SK-N-SH treated with all-trans-retinoic acid at 6 μM for 48 hours (cell line): ENCODE data around the gene CSF2.

Experiments used
- ARNTL ChIP-seq: fragments of 450-650 bp; formaldehyde crosslinking; IDR thresholded peaks from 2 replicates; pipeline ENCODE4 v1.5.0; 2020; ENCODE audit warnings: low read depth, mild to moderate bottlenecking, moderate library complexity, borderline replicate concordance
- ESRRG ChIP-seq: fragments of 250-450 bp; sonication (Bioruptor Pico); IDR thresholded peaks from 2 replicates; pipeline ENCODE4 v1.6.1; 2021; ENCODE audit warnings: mild to moderate bottlenecking
- TF ChIP-seq, protein P1 (sequence below): fragments of 250-450 bp; sonication (Bioruptor Pico); IDR thresholded peaks from 2 replicates; pipeline ENCODE4 v1.8.0; 2020; ENCODE audit warnings: mild to moderate bottlenecking, moderate library complexity, borderline replicate concordance

DNA sequence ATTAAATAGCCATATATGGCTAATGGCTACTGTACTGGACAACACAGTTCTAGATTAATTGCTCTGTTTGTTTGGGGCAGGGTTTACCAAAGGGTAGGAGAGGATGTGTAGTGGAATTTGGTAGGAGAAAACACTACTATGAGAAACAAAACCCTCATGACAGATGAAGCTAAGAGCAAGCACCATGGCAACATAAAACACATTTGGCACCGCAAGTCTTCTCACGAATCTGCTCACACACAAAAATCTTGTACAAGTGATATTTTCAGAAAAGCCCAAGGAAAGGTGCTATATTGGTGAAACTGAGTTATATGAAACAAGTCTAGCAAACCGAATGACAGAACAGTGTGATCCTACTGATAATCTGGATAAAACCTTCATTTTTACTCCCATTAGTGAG lies 38.5 kb downstream of the CSF2 start:
- TF ChIP-seq ARNTL (CRISPR knock-in tag), result no peak
- TF ChIP-seq, protein P1, sequence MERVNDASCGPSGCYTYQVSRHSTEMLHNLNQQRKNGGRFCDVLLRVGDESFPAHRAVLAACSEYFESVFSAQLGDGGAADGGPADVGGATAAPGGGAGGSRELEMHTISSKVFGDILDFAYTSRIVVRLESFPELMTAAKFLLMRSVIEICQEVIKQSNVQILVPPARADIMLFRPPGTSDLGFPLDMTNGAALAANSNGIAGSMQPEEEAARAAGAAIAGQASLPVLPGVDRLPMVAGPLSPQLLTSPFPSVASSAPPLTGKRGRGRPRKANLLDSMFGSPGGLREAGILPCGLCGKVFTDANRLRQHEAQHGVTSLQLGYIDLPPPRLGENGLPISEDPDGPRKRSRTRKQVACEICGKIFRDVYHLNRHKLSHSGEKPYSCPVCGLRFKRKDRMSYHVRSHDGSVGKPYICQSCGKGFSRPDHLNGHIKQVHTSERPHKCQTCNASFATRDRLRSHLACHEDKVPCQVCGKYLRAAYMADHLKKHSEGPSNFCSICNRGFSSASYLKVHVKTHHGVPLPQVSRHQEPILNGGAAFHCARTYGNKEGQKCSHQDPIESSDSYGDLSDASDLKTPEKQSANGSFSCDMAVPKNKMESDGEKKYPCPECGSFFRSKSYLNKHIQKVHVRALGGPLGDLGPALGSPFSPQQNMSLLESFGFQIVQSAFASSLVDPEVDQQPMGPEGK (CRISPR knock-in tag), result no peak
- TF ChIP-seq ESRRG (CRISPR knock-in tag), result no peak
